Measurements from ENCODE around the gene SIAH3.
A peak's percentile ranks its signal among the peaks of the same experiment; 100 is the strongest.

The SIAH3 gene

DNA sequence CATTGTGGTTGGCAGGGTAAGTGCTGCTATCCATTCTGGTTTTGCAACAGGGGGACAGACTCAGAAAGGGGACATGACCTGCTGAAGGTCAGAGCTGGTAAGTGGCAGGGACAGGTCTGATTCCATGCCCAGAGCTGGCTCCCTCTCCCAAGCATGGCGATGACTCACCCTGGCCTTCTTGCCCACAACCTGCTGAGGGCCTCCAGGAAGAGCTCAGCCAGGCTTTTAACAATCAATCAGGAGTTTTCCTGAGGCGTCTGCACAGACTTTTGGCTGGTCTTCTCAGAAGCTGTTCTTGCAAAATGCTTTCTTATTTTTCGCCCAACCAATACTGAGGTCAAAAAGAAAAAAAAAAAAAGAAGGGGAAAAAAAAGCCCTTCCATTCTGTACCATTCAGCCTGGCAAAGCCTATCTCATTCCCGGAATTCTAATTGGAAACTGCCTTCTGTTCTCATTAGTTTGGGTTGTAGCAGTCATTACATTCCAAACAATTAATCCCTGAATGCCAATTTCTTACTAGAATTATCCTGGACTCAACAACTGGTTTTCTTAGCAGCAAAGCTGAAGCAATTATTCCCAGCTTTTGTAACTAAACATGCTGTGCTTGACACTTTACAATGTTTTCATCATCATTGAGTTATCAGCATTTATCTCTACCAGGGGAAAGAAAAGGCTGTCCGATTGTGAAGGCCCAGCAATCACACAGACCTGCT is 17.7 kb downstream of the SIAH3 start:
- Mint-ChIP-seq H3K27ac (peak overlapping the region in 1 of 3 experiments; percentile 12), H3K4me1 (peaks cover 40% of the 10 kb centered on the region), H3K9me3 (no peaks in the 10 kb centered on the region), H3K4me3 (no peak overlapping the region), H3K36me3 (ENCODE audit: low read depth) (no peaks in the 10 kb centered on the region), H3K27me3 (ENCODE audit: low read depth) (peaks cover 19% of the 10 kb centered on the region)
- TF ChIP-seq, protein P1, sequence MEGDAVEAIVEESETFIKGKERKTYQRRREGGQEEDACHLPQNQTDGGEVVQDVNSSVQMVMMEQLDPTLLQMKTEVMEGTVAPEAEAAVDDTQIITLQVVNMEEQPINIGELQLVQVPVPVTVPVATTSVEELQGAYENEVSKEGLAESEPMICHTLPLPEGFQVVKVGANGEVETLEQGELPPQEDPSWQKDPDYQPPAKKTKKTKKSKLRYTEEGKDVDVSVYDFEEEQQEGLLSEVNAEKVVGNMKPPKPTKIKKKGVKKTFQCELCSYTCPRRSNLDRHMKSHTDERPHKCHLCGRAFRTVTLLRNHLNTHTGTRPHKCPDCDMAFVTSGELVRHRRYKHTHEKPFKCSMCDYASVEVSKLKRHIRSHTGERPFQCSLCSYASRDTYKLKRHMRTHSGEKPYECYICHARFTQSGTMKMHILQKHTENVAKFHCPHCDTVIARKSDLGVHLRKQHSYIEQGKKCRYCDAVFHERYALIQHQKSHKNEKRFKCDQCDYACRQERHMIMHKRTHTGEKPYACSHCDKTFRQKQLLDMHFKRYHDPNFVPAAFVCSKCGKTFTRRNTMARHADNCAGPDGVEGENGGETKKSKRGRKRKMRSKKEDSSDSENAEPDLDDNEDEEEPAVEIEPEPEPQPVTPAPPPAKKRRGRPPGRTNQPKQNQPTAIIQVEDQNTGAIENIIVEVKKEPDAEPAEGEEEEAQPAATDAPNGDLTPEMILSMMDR (IDR thresholded peaks at IDR 0.05; ENCODE audit: unreplicated experiment in 3 of 3): no peak

DNA sequence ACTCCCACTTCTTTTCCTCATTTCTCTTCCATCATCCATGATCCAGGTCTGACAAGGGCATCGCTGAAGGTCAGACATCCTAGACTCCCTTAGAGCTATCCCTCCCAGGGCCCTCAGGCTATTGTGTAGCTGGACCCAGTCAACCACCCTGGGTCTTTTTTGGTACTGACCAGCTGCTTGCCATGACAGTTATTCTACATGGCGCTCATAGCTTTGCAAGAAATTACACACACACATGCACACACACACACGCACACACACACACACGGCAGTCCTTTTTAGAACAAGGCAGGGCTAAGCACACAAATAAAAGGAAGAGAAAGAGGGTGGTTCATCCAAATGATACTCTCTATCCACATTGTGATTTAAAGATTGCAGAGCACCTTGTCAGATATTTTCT is 18.3 kb downstream of the SIAH3 start:
- TF ChIP-seq, protein P1 (IDR thresholded peaks at IDR 0.05; ENCODE audit: unreplicated experiment in 3 of 3): no peak
- peaks cover 41% of the 10 kb centered on the region for H3K4me1 Mint-ChIP-seq
- H3K27ac Mint-ChIP-seq: peak overlapping the region in 1 of 3 experiments; percentile 12
- no peaks in the 10 kb centered on the region for H3K36me3 Mint-ChIP-seq (ENCODE audit: low read depth)
- no peaks in the 10 kb centered on the region for H3K9me3 Mint-ChIP-seq
- H3K4me3 Mint-ChIP-seq: no peak overlapping the region
- peaks cover 13% of the 10 kb centered on the region for H3K27me3 Mint-ChIP-seq (ENCODE audit: low read depth)

DNA sequence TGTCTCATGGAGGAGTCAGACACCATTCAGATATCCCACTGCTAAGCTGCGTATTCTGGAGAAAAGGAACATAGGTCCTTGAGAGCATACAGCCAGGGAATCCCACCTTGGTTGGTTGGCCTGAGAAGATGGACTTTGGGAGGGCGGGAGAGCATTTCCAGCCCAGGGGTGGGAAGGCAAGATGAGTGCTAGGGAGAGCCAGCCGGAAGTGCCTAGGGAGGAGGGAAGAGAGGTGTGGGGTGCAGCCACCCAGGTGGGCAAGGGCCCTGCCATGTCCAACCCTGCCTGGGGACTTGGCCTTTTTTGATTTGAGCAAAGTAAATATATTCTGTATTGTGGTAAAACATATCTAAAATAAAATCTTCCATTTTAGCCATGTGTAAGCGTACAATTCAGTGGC is 19.7 kb downstream of the SIAH3 start:
- Mint-ChIP-seq H3K4me1 (peaks cover 43% of the 10 kb centered on the region), H3K36me3 (ENCODE audit: low read depth) (no peaks in the 10 kb centered on the region), H3K27ac (no peak overlapping the region), H3K27me3 (ENCODE audit: low read depth) (peaks cover 11% of the 10 kb centered on the region), H3K4me3 (no peak overlapping the region), H3K9me3 (no peaks in the 10 kb centered on the region)
- TF ChIP-seq, protein P1 (IDR thresholded peaks at IDR 0.05; ENCODE audit: unreplicated experiment in 3 of 3): no peak

DNA sequence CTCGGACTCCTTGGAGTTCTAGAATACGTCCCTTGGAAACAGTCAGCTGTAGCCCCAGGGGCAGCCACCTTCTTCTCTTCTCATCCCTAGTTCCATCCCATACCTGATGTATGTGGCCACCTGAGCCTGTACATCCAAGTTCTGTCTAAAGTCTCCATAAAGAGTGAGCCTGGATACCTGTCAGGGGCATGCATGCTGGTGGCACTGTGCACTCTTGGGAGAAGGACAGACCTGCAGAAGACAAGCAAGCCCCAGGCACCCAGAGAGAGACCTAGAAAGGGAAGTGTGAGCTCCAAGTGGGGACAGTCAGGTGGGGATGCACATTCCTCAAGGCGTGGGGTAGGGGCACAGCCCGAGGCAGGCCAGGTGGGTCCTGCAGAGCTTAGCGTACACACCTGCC is 21.4 kb downstream of the SIAH3 start:
- Mint-ChIP-seq H3K4me1 (peaks cover 43% of the 10 kb centered on the region), H3K9me3 (no peaks in the 10 kb centered on the region), H3K27ac (no peak overlapping the region), H3K36me3 (ENCODE audit: low read depth) (no peaks in the 10 kb centered on the region), H3K4me3 (no peak overlapping the region), H3K27me3 (ENCODE audit: low read depth) (peaks cover 4% of the 10 kb centered on the region)
- TF ChIP-seq, protein P1 (IDR thresholded peaks at IDR 0.05; ENCODE audit: unreplicated experiment in 3 of 3): no peak

DNA sequence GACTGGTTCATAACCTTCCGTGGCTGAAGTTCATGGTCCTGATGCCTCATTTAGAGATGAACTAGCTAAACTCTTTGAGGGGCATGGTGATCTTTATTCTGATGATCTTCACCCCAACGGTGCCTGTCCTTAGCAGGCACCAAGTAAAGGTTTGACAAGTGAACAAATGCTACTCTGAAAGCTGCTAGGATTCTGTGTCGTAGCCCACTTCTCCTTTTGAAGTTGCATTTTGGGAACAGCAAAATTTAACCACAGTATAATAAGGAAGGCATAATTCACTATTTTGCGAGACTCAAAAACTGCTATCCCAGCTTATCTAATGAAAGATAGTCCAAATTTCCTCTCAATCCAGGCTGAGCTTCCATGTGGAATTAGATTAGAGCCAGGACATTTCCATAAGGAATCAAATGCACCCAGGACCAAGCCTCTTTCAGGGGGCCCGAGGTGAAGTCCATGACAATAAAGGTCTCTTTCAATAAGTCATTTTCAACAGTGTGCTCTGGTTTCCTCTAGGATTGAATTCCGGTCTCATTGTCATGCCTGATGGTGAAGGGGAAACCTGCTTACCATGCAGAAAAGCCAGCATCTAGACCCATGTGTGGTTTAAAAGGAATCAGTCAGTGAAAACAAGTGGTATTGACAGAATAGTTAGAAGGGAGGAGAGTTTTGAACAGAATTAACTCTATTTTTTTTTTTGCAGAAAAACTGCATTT is 23.1 kb downstream of the SIAH3 start:
- TF ChIP-seq, protein P1 (IDR thresholded peaks at IDR 0.05; ENCODE audit: unreplicated experiment in 3 of 3): no peak
- no peaks in the 10 kb centered on the region for H3K9me3 Mint-ChIP-seq
- no peak overlapping the region for H3K27ac Mint-ChIP-seq
- H3K4me3 Mint-ChIP-seq: no peak overlapping the region
- H3K27me3 Mint-ChIP-seq (ENCODE audit: low read depth): peaks cover 5% of the 10 kb centered on the region
- peaks cover 36% of the 10 kb centered on the region for H3K4me1 Mint-ChIP-seq
- no peaks in the 10 kb centered on the region for H3K36me3 Mint-ChIP-seq (ENCODE audit: low read depth)

Data from nephron (organoid).